T-cell (primary cell): ENCODE data around the gene TET2. TPM values are rescaled to one million over a fixed set of nuclear protein-coding genes. Genes with fewer than 3 reads are reported as not detected.

Source experiments
- ATAC-seq, 4 experiments: fragments of 200-7000 bp in 3 of 4; fragments of 150-1000 bp in 1 of 4; cut with Tn5 transposase; replicated peaks in 1 of 4; 1 replicate in 3 of 4; 2 replicates in 1 of 4; pipeline ENCODE4 v1.10.0; 2021; ENCODE audit warnings: moderate library complexity in 3 of 4, mild to moderate bottlenecking in 2 of 4, moderate number of reproducible peaks in 1 of 4
- CTCF ChIA-PET, 2 donors: fragments of 300-600 bp; sonication (Branson Sonifier 250); formaldehyde crosslinking; loops; one replicate each; lab custom pipeline; 2022; ENCODE audit warnings: antibody characterized with exemption in 2 of 2; lab: Charles Lee
- POLR2A ChIA-PET, 2 donors: fragments of 300-600 bp; sonication (Branson Sonifier 250); formaldehyde crosslinking; loops; one replicate each; lab custom pipeline; 2022; ENCODE audit warnings: antibody characterized with exemption in 2 of 2; lab: Charles Lee
- DNase-seq, 35 experiments: peaks; one replicate each; pipeline versions ENCODE4 v3.0.0 to v3.0.0-alpha.2; 2013 to 2023
- H3K27ac ChIP-seq: one replicate; pipeline ENCODE4 v1.5.1; 2013; ENCODE audit warnings: low read length
- H3K27me3 ChIP-seq, 2 experiments: replicated peaks in 1 of 2; 1 replicate in 1 of 2; 2 replicates in 1 of 2; pipeline versions ENCODE4 v1.6.1 to v1.7.0; 2013; ENCODE audit warnings: low read length in 1 of 2, mixed read lengths in 1 of 2; ENCODE audit not compliant: control insufficient read depth in 2 of 2, insufficient read depth in 2 of 2; ENCODE audit errors: extremely low read depth in 1 of 2
- H3K36me3 ChIP-seq, 2 donors: 1 replicate in 1 of 2; 2 replicates in 1 of 2; pipeline versions ENCODE4 v1.6.1 to v1.7.0; 2013; ENCODE audit warnings: low read length in 1 of 2; ENCODE audit not compliant: control insufficient read depth in 2 of 2, insufficient read depth in 1 of 2; ENCODE audit errors: extremely low read depth in 1 of 2
- H3K4me1 ChIP-seq, 2 experiments: 1 replicate in 1 of 2; 2 replicates in 1 of 2; pipeline versions ENCODE4 v1.6.1 to v1.7.0; 2013; ENCODE audit warnings: low read length in 2 of 2, mixed read lengths in 1 of 2; ENCODE audit not compliant: insufficient read depth in 2 of 2, control insufficient read depth in 1 of 2; ENCODE audit errors: extremely low read depth in 1 of 2
- H3K4me3 ChIP-seq, 2 donors: 1 replicate in 1 of 2; 2 replicates in 1 of 2; pipeline versions ENCODE4 v1.5.1 to v1.7.0; 2013; ENCODE audit warnings: mild to moderate bottlenecking in 2 of 2, low read length in 1 of 2, moderate library complexity in 1 of 2; ENCODE audit not compliant: control insufficient read depth in 1 of 2; ENCODE audit errors: extremely low read depth in 1 of 2
- H3K9me3 ChIP-seq: 2 replicates; pipeline ENCODE4 v1.7.0; 2013
- H3K27ac Mint-ChIP-seq, 2 donors: one replicate each; pipeline ENCODE4 v1.8.0; 2020 to 2021; ENCODE audit warnings: mild to moderate bottlenecking in 2 of 2, mixed read lengths in 2 of 2
- H3K27me3 Mint-ChIP-seq, 2 donors: one replicate each; pipeline ENCODE4 v1.8.0; 2021 to 2022; ENCODE audit warnings: mixed read lengths in 2 of 2
- H3K36me3 Mint-ChIP-seq: one replicate; pipeline ENCODE4 v1.8.0; 2021; ENCODE audit warnings: mixed read lengths
- H3K4me1 Mint-ChIP-seq, 3 donors: one replicate each; pipeline ENCODE4 v1.8.0; 2020 to 2022; ENCODE audit warnings: mixed read lengths in 3 of 3, mild to moderate bottlenecking in 1 of 3
- H3K4me3 Mint-ChIP-seq, 3 donors: one replicate each; pipeline ENCODE4 v1.8.0; 2020 to 2022; ENCODE audit warnings: mild to moderate bottlenecking in 3 of 3, mixed read lengths in 3 of 3, moderate library complexity in 3 of 3
- H3K9me3 Mint-ChIP-seq, 3 donors: one replicate each; pipeline ENCODE4 v1.8.0; 2020 to 2022; ENCODE audit warnings: mixed read lengths in 3 of 3
- WGBS: methylation state at CpG from one replicate; pipeline ENCODE4 v1.1.5; 2013; ENCODE audit warnings: missing lambda C conversion rate; ENCODE audit not compliant: insufficient coverage; 5-methylcytosine and 5-hydroxymethylcytosine counted together
- total RNA-seq, 35 experiments: library from RNA in 6 of 35; stranded (reverse) in 6 of 35; fragments of 120-200 nt in 1 of 35; gene quantifications; one replicate each; pipeline versions ENCODE4 v1.2.1 to v1.2.4 and lab custom pipeline; 2013 to 2026

The TET2 gene
- total RNA-seq, 5 donors from 2014 or later (not counting 1 experiment from before 2014, with no cell fraction given), result 17.0 to 41.9 (median 18.6) TPM

- ATAC-seq, result no peak
- peaks cover 7% of the 10 kb centered on the region for H3K36me3 Mint-ChIP-seq
- CTCF ChIA-PET, result interaction anchor here in 1 of 2 donors (0.5 kb wide), 1 partner anchor 417 kb away, joined by 5 read pairs; no protein-coding TSS in a partner anchor
Measured at GRCh38 chr4:105327956-105328355, 181.3 kb downstream of the TET2 start.

DNA sequence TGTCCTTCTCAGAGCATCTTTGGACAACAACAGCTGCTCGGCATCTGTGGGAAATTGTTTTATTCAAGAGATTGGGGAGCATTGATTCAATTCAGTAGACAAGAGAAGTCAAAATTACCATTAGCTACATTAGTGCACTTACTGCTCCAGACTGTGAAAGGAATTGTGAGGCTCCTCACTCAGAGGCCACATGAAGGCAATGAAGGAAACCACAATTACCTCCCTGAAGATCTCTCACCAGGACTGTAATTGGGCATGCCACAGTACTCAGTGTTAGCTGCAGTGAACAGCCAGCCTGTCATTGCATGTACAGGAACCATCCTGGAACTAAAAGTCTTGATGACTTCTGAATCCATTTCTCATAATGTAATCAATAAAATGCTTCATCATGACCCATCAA, 182.4 kb downstream of the TET2 start:
- H3K9me3 ChIP-seq, result no peaks in the 10 kb centered on the region
- H3K4me3 Mint-ChIP-seq, result no peak overlapping the region
- peaks cover 0 to 6% of the 10 kb centered on the region in 2 experiments for H3K4me1 ChIP-seq
- POLR2A ChIA-PET, result no interaction called here
- H3K27me3 Mint-ChIP-seq, result no peaks in the 10 kb centered on the region
- no peak for DNase-seq
- no peak overlapping the region for H3K27ac ChIP-seq
- no peak overlapping the region for H3K27ac Mint-ChIP-seq
- no peaks in the 10 kb centered on the region for H3K36me3 ChIP-seq
- peaks cover 10% of the 10 kb centered on the region for H3K36me3 Mint-ChIP-seq
- no peaks in the 10 kb centered on the region for H3K27me3 ChIP-seq
- no peak overlapping the region for H3K4me3 ChIP-seq
- peaks cover 10 to 12% (median 12%) of the 10 kb centered on the region in 3 donors for H3K4me1 Mint-ChIP-seq
- WGBS, result no CpG with 5 or more reads among the region's 1 CpG
- ATAC-seq, result peak in 1 of 4 experiments; percentile 48
- CTCF ChIA-PET, result no interaction called here
- H3K9me3 Mint-ChIP-seq, result no peaks in the 10 kb centered on the region

More at GRCh38 chr4:105327956-105328355, 181.3 kb downstream of the TET2 start:
- H3K4me1 Mint-ChIP-seq, result peaks cover 10 to 12% (median 12%) of the 10 kb centered on the region in 3 donors
- no peak overlapping the region for H3K4me3 Mint-ChIP-seq
- Histone ChIP-seq H3K9me3 (no peaks in the 10 kb centered on the region), H3K4me1 (peaks cover 0 to 6% of the 10 kb centered on the region in 2 experiments), H3K27ac (no peak overlapping the region), H3K36me3 (no peaks in the 10 kb centered on the region), H3K4me3 (no peak overlapping the region), H3K27me3 (no peaks in the 10 kb centered on the region)
- POLR2A ChIA-PET, result no interaction called here
- no peak overlapping the region for H3K27ac Mint-ChIP-seq
- no peak for DNase-seq
- no peaks in the 10 kb centered on the region for H3K9me3 Mint-ChIP-seq
- H3K27me3 Mint-ChIP-seq, result no peaks in the 10 kb centered on the region
